Prostate gland (tissue), 2 donors: ENCODE measurements around the gene FCMR. TPM values are rescaled to one million over a fixed set of nuclear protein-coding genes. Genes with fewer than 3 reads are reported as not detected.
"Not testable (repeated sequence)": the region's sequence is repeated elsewhere in the genome, so short reads cannot be mapped to it uniquely, and the experiment has no call there.

Experiments
- DNase-seq: peaks from one replicate; pipeline ENCODE4 v3.0.0-alpha.2; 2019; ENCODE audit warnings: low spot score
- H3K27ac ChIP-seq, 2 donors: fragments of 200-600 bp; sonication (generic); 2 replicates each; pipeline ENCODE4 v1.5.1; 2017 to 2019
- H3K27me3 ChIP-seq: fragments of 200-600 bp; sonication (generic); replicated peaks from 2 replicates; pipeline ENCODE4 v1.5.1; 2019; ENCODE audit not compliant: insufficient read depth
- H3K36me3 ChIP-seq, 2 donors: fragments of 200-600 bp; sonication (generic); 1 replicate in 1 of 2; 2 replicates in 1 of 2; pipeline versions ENCODE4 v1.5.1 to v1.8.1; 2017 to 2019
- H3K4me1 ChIP-seq: fragments of 200-600 bp; sonication (generic); replicated peaks from 2 replicates; pipeline ENCODE4 v1.5.1; 2019
- H3K4me3 ChIP-seq, 2 donors: fragments of 200-600 bp; sonication (generic); 2 replicates each; pipeline ENCODE4 v1.5.1; 2017 to 2019
- H3K9me3 ChIP-seq: fragments of 200-600 bp; sonication (generic); 2 replicates; pipeline ENCODE4 v1.5.1; 2017
- POLR2A ChIP-seq: fragments of 450-650 bp; IDR thresholded peaks from one replicate; pipeline ENCODE4 v1.6.1; 2016; ENCODE audit warnings: antibody characterized with exemption, mild to moderate bottlenecking
- POLR2AphosphoS5 ChIP-seq: sonication (generic); formaldehyde crosslinking; IDR thresholded peaks from one replicate; pipeline ENCODE4 v1.6.1; 2017; ENCODE audit warnings: antibody characterized with exemption
- WGBS: methylation state at CpG from one replicate; pipeline ENCODE4 v1.1.5; 2018; 5-methylcytosine and 5-hydroxymethylcytosine counted together
- intact Hi-C: fragments of 100-400 bp; cut with DNase I; formaldehyde crosslinking; loops from one replicate; pipeline ENCODE4 v1.14.2; 2022
- total RNA-seq, 2 donors: library from RNA; depleted of rRNA; stranded (reverse); fragments of >200 nt; gene quantifications; one replicate each; pipeline ENCODE4 v1.1.0, GENCODE V29; 2016
- TF ChIP-seq, protein P1 (sequence below), 4 experiments: fragments of 200-600 bp in 2 of 4; fragments of 450-650 bp in 2 of 4; sonication (generic) in 2 of 4; IDR thresholded peaks; 1 replicate in 3 of 4; 2 replicates in 1 of 4; pipeline ENCODE4 v1.5.1; 2016 to 2019; ENCODE audit warnings: antibody characterized with exemption in 4 of 4, mild to moderate bottlenecking in 2 of 4, moderate library complexity in 2 of 4

FCMR gene
- total RNA-seq, 2 donors from 2014 or later, result 1.7 to 2.2 TPM

DNA sequence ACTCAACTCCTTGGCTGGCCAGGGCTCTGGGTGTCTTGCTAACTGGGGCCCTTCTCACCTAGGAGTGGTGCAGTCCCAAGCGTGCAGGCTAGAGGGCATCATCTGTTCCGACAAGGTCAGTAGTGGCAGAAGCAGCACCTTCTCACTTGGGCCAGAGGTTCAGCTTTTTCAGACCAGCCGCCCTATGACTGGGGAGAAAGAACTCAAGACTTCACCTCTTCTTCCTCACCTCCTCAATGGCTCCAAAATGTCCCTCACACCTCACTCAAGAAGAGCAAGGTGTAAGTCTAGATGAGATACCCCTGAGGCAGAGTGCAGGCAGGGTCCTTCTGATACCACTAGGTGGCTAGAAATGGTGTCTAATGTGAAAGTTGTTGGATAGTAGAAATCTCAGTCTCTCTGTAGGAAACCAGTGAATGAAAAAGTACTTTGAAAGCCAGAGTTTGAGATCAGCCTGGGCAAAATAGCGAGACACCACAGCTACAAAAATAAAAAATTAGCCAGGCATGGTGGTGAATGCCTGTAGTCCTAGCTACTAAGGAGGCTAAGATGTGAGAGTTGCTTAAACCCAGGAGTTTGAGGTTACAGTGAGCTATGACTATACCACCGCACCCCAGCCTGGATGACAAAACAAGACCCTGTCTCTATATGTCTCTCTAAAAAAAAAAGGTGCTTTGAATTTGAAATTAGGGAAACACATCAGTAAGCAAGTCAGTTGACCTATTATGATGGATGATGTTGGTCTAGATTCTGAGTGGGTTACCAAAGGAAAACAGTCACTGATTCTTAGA lies 64.9 kb downstream of the FCMR start:
- H3K4me3 ChIP-seq, result no peak overlapping the region
- H3K36me3 ChIP-seq, result no peaks in the 10 kb centered on the region
- no peaks in the 10 kb centered on the region for H3K4me1 ChIP-seq
- no peak for TF ChIP-seq POLR2AphosphoS5
- TF ChIP-seq, protein P1, sequence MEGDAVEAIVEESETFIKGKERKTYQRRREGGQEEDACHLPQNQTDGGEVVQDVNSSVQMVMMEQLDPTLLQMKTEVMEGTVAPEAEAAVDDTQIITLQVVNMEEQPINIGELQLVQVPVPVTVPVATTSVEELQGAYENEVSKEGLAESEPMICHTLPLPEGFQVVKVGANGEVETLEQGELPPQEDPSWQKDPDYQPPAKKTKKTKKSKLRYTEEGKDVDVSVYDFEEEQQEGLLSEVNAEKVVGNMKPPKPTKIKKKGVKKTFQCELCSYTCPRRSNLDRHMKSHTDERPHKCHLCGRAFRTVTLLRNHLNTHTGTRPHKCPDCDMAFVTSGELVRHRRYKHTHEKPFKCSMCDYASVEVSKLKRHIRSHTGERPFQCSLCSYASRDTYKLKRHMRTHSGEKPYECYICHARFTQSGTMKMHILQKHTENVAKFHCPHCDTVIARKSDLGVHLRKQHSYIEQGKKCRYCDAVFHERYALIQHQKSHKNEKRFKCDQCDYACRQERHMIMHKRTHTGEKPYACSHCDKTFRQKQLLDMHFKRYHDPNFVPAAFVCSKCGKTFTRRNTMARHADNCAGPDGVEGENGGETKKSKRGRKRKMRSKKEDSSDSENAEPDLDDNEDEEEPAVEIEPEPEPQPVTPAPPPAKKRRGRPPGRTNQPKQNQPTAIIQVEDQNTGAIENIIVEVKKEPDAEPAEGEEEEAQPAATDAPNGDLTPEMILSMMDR (IDR thresholded peaks at IDR 0.05), result no peak
- TF ChIP-seq POLR2A, result no peak
- no peak for DNase-seq
- intact Hi-C loops, result no loop called here
- H3K9me3 ChIP-seq, result no peaks in the 10 kb centered on the region
- 95% methylated on average over 5 of the region's 5 CpGs for WGBS
- H3K27ac ChIP-seq, result no peak overlapping the region
- no peaks in the 10 kb centered on the region for H3K27me3 ChIP-seq

DNA sequence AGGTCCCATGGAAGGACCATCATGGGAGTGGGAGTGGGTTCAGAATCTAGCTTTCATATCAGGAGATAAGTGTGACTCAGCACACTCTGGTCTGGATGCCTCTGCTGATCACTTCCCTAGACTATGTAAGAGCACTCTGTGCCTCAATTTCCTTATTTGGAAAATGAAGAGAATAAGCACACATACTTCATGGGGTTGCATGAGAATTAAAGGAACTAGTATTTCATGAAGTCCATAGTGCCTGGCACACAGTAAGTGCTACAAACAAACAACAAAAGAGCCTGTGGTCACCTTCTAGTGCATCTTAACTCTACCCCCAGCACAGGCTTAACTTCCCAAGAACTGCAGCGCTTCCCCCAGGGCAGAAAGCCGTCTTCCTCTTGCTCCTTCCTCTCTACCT lies 65.9 kb downstream of the FCMR start:
- intact Hi-C loops, result no loop called here
- TF ChIP-seq POLR2A, result no peak
- TF ChIP-seq, protein P1 (IDR thresholded peaks at IDR 0.05), result no peak
- TF ChIP-seq POLR2AphosphoS5, result no peak
- Histone ChIP-seq H3K4me3 (no peak overlapping the region), H3K4me1 (no peaks in the 10 kb centered on the region), H3K27me3 (no peaks in the 10 kb centered on the region), H3K9me3 (no peaks in the 10 kb centered on the region), H3K36me3 (no peaks in the 10 kb centered on the region), H3K27ac (no peak overlapping the region)
- no peak for DNase-seq
- WGBS, result 92% methylated on average over 2 of the region's 2 CpGs

DNA sequence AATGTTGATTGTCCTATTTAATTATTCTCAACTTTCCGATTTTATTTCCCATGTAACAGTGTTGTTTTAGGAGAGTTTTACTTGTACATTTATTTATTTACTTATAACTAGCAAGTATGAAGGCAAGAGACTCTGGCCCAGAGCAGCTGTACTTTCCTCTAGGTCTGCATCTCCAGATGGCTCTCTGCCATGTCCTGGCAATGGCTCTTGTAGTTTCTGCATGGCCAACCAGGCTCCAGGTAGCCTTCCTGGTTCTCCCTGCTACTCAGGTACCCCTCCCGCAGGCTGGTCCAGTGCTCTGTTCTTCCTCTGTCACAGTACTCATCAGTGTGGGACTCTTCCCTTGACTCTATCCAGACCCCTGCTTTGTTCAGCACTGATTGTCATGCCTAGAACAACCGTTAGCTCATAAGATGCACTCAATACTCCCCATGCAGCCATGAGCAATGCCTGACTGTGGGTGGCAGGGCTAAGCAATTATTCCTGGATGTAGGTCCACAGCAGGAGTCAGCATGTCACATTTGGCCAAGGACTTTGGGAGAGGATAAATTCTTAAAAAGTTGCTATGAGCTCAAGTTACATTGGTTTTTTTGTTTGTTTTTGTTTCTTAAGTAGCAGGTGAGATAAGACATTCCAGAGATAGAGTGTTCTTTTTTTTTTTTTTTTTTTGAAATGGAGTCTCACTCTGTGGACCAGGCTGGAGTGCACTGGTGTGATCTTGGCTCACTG lies 67.2 kb downstream of the FCMR start:
- DNase-seq, result peak; percentile 19
- Histone ChIP-seq H3K27ac (no peak overlapping the region), H3K4me1 (no peaks in the 10 kb centered on the region), H3K4me3 (no peak overlapping the region), H3K36me3 (no peaks in the 10 kb centered on the region), H3K9me3 (no peaks in the 10 kb centered on the region), H3K27me3 (no peaks in the 10 kb centered on the region)
- intact Hi-C loops, result no loop called here
- 65% methylated on average over 3 of the region's 3 CpGs for WGBS
- TF ChIP-seq POLR2AphosphoS5 (no peak), POLR2A (no peak)
- TF ChIP-seq, protein P1 (IDR thresholded peaks at IDR 0.05), result no peak

DNA sequence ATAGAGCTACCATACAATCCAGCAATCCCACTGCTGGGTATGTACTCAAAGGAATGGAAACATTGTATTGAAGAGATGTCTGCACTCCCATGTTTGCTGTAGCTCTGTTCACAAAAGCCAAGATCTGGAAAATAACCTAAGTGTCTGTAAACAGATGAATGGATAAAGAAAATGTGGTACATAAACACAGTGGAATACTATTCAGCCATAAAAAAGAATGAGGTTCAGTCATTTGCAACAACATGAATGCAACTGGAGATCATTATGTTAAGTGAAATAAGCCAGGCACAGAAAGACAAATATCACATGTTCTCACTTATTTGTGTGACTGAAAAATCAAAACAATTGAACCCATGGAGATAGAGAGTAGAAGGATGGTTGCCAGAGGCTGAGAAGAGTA lies 68.0 kb downstream of the FCMR start:
- H3K4me3 ChIP-seq, intact Hi-C loops, H3K27me3 ChIP-seq: not testable (repeated sequence)

More for the DNA sequence above, 68.0 kb downstream of the FCMR start:
- not testable (repeated sequence) for H3K36me3 ChIP-seq, H3K27ac ChIP-seq, DNase-seq, H3K4me1 ChIP-seq, H3K9me3 ChIP-seq

Other genes starting within 250 kb of the FCMR start
- gene MAPKAPK2, start 237.0 kb downstream of the FCMR start, total RNA-seq, result 10 to 100 TPM; 27.1 to 67.0 TPM
- not detected for gene IL19, start 151.2 kb downstream of the FCMR start, total RNA-seq
- not detected for gene IL10, start 149.4 kb downstream of the FCMR start, total RNA-seq
- not detected for gene IL20, start 56.3 kb downstream of the FCMR start, total RNA-seq
- not detected for gene IL24, start 24.5 kb downstream of the FCMR start, total RNA-seq
- gene PIGR, start 24.5 kb upstream of the FCMR start, total RNA-seq, result 10 to 100 TPM in 1 of 2 donors, 1 to 10 TPM in 1; 1.9 to 91.7 TPM
- gene FCAMR, start 48.5 kb upstream of the FCMR start, total RNA-seq, result 1 to 10 TPM in 1 of 2 donors, not detected in 1; 2.3 TPM
- gene C1orf116, start 110.8 kb upstream of the FCMR start, total RNA-seq, result 100 to 1,000 TPM in 1 of 2 donors, 10 to 100 TPM in 1; 36.5 to 107 TPM
- 10 to 100 TPM in 1 of 2 donors, 1 to 10 TPM in 1; 6.2 to 10.8 TPM for gene YOD1, start 129.3 kb upstream of the FCMR start, total RNA-seq
- 1 to 10 TPM; 5.6 to 6.1 TPM for gene PFKFB2, start 131.3 kb upstream of the FCMR start, total RNA-seq
- gene C4BPB, start 166.9 kb upstream of the FCMR start, total RNA-seq, result under 1 TPM in 1 of 2 donors, not detected in 1; 0.23 TPM
- not detected for gene C4BPA, start 182.3 kb upstream of the FCMR start, total RNA-seq